Limb (tissue), 2 donors: ENCODE measurements around the gene SPPL2A.
A peak's percentile ranks its signal among the peaks of the same experiment; 100 is the strongest.
"Not testable (repeated sequence)": the region's sequence is repeated elsewhere in the genome, so short reads cannot be mapped to it uniquely, and the experiment has no call there.

Experiments used
- DNase-seq, 2 donors: peaks; one replicate each; pipeline ENCODE4 v3.0.0-alpha.2; 2016; ENCODE audit errors: extremely low spot score in 2 of 2

The SPPL2A gene, protein sequence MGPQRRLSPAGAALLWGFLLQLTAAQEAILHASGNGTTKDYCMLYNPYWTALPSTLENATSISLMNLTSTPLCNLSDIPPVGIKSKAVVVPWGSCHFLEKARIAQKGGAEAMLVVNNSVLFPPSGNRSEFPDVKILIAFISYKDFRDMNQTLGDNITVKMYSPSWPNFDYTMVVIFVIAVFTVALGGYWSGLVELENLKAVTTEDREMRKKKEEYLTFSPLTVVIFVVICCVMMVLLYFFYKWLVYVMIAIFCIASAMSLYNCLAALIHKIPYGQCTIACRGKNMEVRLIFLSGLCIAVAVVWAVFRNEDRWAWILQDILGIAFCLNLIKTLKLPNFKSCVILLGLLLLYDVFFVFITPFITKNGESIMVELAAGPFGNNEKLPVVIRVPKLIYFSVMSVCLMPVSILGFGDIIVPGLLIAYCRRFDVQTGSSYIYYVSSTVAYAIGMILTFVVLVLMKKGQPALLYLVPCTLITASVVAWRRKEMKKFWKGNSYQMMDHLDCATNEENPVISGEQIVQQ

DNA sequence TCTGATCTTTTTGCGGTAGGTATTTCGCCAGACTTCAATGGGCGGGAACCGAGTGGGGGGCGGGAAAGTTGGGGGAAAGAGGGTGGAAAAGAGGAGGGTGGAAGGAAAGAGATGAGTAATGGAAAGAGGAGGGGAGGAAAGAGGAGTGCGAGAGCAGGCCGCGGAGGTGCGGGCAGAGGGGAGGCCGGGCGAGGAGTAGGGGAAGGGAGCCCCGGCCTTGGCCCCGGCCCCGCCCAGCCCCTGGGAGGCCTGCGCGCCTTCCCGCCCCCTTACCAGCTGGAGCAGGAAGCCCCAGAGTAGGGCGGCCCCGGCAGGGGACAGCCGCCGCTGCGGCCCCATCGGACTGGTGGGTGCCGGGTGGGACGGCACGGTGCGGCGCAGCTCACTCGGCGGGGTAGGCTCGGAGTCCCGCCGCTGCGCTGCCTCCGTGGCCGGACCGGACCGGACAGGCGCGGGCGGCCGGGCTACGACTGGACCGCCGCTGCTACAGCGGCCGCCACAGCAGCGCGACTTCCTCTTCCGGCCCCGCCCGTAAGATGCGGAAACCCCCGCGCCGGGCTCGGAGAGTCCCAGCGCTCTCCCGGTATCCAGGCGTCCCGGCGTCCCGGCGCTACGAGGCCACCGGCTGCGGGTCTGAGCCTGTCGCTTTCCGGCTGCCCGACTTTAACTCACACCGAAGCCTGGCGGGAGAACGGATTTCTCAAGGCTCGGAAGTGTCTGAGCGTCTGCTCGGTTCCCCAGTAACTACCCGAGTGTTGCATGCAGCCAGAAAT is at the start of gene SPPL2A:
SPPL2A (minus strand) TSS at position 512 of the 773 bp plus-strand sequence; CDS start at position 339, 173 bp downstream.
- peak; percentile 87 to 91 for DNase-seq

DNA sequence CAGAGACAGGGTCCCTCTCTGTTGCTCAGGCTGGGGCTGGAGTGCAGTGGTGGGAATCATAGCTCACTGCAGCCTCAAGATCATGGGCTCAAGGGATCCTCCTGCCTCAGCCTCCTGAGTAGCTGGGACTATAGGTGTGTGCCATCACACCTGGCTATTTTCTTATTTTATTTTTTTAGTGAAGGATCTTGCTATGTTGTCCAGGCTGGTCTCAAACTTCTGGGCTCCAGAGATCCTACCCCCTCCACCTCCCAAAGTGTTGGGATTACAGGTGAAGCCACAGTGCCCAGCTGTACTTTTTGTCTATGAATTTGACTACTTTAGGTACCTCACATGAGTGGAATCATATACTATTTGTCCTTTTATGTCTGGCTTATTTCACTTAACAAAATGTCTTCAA is 49.1 kb upstream of the SPPL2A start:
- no peak for DNase-seq

DNA sequence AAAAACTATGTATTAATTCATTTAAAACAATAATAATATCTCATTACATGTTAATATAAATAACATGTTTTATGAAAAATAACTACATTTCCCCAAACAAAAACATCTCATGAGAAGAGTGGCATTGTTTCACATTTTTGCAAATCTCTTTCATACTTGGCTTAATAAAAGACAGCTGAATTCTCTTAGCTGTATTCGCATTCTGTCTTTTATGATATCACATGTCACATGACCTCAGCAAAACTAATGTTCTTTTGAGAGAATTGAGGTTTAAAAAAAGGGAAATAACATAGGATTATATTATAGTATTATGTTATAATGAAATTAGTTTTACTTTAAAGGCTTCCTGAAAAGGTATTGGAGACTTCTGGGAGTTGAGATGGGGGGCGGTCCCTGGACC is 48.4 kb upstream of the SPPL2A start:
- no peak for DNase-seq

DNA sequence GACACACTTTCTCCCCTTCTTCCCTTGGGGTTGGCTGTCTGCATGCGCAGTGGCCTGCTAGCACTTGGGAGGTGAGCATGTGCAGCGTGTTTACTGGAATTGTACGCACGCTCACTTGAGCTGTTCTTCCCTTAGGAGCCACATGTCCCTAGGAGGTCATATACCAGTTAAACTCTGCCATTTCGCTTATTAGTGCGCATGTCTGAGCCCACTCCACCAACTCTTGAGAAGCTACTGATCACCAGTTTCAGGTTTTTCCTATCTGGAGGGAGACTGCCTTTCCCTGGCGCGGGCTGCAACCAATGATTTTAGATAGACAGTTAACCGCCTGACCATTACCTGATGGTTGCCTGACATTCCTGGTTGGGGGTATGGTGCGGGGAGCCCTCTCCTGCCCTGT is 47.6 kb upstream of the SPPL2A start:
- DNase-seq, result no peak

DNA sequence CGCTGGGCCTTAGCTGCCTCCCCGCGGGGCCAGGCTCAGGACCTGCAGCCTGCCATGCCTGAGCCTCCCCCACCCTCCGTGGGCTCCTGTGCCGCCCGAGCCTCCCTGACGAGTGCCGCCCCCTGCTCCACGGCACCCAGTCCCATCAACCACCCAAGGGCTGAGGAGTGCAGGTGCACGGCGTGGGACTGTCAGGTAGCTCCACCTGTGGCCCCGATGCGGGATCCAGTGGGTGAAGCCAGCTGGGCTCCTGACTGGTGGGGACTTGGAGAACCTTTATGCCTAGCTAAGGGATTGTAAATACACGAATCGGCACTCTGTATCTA is 46.6 kb upstream of the SPPL2A start:
- not testable (repeated sequence) for DNase-seq

DNA sequence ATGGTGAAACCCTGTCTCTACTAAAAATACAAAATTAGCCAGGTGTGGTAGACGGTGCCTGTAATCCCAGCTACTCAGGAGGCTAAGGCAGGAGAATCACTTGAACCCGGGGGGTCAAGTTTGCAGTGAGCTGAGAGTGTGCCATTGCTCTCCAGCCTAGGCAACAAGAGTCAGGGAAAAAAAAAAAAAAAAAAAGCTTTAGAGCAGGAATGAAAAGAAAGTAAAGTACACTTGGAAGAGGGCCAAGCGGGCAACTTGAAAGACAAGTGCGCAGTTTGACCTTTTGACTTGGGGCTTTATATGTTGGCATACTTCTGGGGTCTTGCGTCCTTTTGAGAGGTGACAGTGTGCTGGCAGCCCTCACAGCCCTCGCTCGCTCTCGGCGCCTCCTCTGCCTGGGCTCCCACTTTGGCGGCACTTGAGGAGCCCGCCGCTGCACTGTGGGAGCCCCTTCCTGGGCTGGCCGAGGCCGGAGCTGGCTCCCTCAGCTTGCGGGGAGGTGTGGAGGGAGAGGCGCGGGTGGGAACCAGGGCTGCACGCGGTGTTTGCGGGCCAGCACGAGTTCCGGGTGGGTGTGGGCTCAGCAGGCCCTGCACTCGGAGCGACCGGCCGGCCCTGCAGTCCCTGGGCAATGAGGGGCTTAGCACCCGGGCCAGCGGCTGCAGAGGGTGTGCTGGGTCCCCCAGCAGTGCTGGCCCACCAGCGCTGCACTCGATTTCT is 46.1 kb upstream of the SPPL2A start:
- not testable (repeated sequence) for DNase-seq

DNA sequence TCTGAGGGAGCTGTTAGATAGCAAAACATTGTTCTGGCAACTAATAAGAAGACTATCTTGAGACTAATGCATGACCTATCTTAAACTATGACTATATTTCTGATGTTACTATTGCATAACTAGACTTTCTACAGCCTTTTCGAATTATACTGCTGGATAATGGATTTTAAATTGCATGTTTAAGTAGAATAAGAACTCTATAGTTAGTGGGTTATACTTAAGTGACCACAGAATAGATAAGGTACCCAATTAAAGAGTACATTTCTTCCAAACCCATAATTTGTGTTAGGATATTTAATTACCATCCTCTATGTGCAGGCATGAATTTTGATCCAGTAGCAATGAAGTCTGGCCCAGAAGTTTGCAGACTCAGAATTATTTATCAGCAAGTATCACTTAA is 44.6 kb upstream of the SPPL2A start:
- no peak for DNase-seq

DNA sequence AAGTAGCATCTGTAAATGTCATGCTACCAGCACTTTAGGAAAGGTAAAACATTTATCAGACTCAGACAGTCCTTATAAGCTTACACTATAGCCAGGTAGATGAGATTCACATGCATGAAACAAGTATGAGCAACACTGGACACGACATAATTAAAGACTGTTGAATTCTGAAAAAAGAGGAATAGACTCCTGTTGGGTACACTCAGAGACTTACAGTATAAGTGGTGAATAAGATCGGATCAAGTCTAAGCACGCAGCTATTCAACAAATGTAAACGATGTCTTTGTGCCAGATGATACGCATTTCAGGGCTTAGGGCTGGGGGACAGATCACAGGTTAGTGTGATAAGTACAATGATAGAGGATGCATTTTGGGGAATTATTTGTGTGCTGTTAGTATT is 43.2 kb upstream of the SPPL2A start:
- DNase-seq, result no peak

DNA sequence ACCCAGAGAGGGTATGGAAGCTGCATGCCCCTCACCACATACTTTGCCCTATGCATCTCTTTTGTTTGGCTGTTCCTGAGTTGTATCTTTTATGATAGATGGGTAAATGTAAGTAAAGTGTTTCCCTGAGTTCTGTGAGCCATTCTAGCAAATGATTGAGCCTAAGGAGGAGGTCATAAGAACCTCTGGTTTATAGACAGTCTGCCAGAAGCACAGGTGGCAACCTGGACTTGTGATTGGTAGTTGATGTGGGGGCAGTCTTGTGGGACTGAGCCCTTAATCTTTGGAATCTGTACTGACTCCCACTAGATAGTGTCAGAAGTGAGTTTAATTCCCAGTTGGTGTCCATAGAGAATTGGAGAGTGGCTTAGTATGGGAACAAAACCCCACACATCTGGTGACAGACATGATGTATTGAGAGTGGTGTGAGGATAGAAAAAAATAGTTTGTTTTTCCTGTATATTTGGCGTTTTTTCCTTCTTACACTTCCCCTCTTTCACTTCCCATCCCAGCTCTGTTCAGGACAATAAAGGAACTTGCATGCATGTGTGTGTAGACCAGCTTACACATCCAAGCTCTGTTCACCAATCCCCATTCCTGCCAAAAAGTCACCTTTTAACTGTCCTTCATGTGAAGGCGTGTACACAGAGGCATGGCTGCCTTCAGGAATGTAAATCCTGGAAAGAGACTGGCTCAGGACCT is 38.1 kb upstream of the SPPL2A start:
- DNase-seq, result no peak

DNA sequence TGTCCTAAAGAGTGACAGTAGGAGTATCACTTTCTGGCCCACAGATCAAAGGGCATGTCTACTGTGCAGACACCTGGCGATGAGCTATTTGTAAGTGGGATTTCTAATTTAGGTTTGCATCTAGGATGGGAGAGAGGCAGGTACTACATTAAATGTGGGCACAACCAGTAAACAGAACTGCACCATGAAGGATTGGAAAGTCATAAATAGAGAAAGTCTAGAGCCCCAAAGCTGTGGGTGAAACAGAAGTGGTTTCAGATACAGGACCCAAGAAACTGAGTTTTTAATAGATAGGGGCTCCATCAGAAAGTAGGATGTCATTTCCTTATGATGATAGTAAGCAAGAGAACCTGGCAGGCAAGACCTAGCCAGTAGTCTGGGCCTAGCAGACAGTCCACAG is 35.2 kb upstream of the SPPL2A start:
- no peak for DNase-seq

DNA sequence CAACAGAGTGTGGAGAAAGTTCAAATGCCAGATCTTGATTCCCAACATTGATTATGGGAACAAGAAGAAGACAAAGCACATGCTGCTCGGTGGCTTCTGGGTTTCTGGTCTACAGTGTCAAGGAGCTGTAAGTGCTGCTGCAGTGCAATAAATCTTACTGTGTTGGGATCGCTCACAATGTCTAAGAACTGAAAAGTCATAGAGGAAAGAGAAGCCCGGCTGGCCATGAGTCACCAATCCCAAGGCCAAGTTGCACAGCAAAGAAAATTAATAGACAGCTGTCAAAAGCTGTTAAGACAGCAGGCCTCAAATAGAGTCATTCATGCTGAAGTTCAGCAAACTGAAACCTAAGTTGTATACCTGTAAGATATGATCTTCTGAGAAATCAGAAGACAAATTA is 33.2 kb upstream of the SPPL2A start:
- no peak for DNase-seq

DNA sequence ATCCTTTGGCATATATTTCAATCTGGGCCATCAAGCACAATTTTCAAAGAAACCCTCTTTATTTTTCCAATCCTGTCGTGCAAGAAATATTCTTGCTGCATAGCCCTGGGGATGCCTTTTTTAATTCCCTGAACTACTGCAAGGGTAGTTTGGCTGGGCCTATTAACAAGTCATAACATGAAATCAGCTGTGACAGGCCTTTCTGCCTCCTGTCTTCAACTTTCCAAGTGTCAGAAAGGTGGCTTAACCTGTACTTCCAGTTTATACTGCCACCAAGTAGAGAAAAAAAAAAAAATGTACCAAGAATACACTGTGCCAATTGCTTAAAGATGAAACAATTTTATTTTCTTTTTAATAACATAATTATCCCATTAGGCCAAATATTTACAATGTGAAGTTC is 32.4 kb upstream of the SPPL2A start:
- DNase-seq, result no peak

DNA sequence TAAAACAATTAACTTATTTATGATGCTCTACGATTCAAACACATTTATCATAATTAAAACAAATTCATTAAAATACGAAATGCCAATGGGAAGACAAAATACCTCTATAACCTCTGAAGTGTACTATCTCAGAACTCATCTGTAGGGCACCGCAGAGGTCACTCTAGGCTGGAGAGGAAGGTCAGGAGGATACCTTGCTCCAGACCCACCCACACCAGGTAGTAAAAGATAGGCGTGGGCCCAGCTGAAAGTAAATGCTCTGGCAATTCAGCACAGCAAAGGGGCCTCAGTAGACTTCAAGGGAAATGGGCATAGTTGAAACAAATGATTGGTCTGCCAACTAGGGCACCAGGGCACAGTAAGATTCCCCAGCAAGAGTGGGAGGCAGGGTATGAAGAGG is 26.0 kb upstream of the SPPL2A start:
- no peak for DNase-seq

DNA sequence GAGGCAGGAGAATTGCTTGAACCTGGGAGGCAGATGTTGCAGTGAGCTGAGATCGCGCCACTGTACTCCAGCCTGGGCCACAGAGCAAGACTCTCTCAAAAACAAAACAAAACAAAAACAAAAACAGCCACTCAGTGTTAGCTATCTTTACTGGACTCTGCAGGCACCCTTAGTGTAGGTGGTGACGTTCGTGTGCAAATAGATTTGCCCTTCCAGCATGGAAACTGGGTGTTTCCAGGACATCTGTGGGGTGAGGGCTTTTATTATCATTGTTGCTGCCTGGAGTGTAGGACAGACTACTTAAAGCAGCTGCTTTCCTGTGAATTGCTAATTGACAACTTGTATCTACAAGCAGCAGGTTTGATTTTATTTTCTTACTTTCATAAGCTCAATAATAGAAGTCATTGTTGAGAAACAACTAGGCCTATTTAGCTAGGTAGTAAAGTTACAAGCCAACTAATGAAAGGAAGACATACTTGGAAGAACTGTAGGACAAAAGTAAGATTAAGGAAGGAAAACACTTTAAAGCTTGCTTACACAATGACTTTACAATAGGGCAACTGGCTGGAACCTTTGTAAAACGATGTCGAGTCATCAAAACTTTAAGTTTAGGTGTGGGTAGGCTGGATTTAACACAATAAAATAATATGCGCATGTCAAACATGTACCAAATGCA is 25.4 kb upstream of the SPPL2A start:
- DNase-seq, result no peak

DNA sequence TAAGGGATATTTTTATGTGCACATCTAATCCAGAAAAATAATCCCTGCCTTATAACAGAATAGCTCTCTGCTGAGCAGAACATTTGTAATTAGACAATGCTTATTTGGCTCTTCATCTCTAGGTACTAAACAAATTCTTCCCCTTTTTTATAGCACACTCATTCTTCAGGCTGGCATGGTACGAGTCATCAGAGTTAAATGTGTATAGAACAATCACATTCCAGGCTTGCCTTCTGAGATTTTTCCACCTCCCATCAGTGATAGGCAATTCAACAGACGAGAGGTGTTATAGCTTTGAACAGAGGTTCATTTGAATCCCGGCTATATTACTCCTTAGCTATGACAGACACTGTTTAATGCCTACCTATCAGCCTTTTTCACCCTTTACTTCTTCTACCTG is 21.4 kb upstream of the SPPL2A start:
- no peak for DNase-seq

DNA sequence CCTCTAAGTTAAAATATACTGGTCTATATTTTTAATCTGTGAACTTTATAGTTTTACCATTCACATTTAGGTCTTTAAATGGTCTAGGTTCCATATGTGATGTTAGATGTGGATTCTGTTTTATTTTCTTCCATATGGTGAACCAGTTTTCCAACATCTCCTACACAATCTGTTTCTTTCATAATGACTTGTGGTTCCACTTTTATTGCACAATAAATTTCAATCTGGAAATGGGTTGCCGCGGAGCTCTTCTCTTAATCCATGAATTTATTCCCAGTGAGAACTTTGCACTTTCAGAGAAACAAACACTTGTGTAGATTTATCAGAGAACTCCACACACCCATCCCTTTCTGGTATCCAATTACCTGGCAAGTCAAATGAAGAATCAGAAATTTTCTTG is 20.9 kb upstream of the SPPL2A start:
- DNase-seq, result no peak

DNA sequence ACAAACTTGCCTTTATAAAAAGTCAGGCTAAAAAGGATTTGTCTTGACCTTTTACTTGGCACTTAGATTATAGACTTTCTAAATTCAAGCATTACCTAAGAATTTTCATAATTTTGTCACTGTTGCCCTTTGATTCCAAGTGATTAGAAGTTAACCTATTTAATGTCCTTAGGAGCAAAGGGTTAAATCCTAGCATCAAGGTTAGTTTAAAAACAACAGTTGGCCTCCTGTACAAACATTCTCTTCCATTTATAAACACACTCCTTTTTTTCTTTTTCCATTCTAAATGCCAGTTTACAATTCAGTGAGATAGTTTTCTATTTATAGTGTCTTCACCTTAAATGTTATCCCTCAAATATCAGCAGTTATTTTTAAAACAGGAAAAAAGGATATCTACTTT is 18.4 kb upstream of the SPPL2A start:
- no peak for DNase-seq

DNA sequence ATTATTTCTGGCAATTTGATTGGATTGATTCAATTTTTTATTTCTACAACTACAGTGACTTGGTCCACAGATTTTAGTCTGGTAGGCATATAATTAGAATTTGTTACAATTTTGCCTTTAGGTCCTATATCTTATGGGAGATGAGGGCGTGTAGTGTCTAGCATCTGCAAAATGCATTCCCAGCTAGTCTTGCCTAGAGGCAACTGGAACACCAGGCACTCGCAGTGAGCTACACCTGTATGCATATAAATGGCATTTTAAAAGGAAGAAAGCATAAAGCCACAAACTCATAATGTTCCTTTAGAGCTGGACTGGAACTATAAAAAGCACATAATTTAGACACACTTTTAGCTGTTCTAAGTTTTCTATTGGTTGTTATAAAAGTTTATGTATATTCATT is 17.9 kb upstream of the SPPL2A start:
- DNase-seq, result no peak

DNA sequence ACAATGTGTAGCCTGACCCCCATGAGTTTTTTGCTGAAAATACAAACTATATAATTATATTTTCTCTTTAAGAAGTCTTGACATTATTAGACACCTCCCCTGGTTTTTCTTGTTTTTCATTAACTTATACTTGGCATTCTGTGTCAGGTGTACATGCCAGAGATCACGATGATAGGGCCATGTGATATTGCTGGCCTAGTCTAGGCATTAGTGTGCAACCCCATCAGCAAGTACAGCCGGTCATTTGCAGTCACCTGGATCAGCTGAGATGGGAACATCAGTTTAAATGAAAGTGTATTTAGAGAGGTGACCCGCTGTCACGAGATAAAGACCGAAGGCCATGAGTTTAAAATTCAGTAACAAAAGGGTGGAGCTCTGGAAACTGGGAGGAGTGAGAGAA is 12.6 kb upstream of the SPPL2A start:
- DNase-seq, result no peak

DNA sequence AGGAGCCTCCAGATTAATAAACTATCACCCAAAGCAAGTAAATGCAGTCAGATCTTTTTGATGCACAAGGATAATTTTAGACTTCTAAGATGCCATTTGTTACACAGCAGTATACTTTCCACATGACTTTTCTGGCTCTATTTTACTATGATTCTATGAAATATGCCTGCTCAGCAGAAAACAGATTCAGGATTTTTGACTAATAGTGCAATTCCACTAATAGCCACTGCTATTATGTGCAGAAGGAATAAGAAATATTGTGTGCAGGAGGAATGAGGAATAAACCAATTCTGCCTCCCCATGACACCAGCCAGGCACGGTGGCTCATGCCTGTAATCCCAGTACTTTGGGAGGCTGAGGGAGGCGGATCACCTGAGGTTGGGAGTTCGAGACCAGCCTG is 11.5 kb upstream of the SPPL2A start:
- no peak for DNase-seq

DNA sequence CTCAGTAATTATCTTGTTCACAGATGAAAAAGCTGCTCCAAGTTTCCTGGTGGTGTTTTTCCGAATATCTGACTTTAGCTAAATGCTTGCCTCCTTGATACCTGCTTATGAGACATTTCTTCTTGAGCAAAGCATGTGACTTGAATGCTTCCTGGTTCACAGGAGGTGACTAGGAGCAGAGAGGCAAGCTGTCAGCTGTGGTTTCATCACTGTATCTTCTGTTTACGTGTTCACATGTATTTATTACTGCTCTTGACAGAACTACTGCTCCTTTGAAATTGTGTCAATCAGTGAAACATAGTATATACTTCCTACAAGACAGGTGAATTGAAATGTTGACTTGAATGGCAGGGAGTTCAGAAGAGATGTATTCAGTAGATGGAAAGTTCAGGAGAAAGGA is 8.9 kb upstream of the SPPL2A start:
- no peak for DNase-seq
